ENCODE results near the gene C19orf38. TPM values are rescaled to one million over a fixed set of nuclear protein-coding genes. Genes with fewer than 3 reads are reported as not detected.

The C19orf38 gene
- total and polyA plus RNA-seq, 2 experiments from 2014 or later = 0.45 TPM; not detected in 1

DNA sequence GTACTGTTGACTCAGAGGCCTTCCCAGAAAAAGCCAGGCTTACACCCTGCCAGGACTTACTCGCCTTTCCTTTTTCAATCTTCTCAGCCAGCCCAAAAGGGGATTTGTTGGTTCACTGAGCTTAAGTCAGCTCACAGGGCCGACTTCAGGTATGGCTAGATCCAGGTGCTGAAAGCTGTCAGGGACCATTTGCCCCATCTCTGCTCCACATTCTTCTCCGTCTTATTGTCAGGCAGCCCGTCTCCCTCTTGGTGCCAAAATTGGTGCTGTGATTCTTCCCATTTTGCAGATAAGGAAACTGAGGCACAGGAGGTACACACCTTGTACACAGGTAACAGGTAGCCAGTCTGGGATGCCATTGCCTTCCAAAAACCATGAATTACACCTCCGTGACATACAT, 2.4 kb downstream of the C19orf38 start:
- Histone ChIP-seq H2AFZ (no peak overlapping the region), H3K36me3 (ENCODE audit: insufficient read depth) (no peaks in the 10 kb centered on the region), H3K27ac (ENCODE audit: low read depth) (no peak overlapping the region), H3K79me2 (replicated peaks; ENCODE audit: insufficient read depth) (no peaks in the 10 kb centered on the region), H3K9me2 (ENCODE audit: insufficient read depth) (no peaks in the 10 kb centered on the region; the same call in 1 of the 2 replicates), H3K4me3 (no peak overlapping the region), H4K20me1 (replicated peaks; ENCODE audit: insufficient read depth) (no peaks in the 10 kb centered on the region), H3K27me3 (ENCODE audit: insufficient read depth) (no peaks in the 10 kb centered on the region), H3K4me2 (no peak overlapping the region), H3F3A (replicated peaks; ENCODE audit: low read depth) (no peaks in the 10 kb centered on the region), H3K4me1 (ENCODE audit: insufficient read depth) (no peaks in the 10 kb centered on the region)
- no peak for ATAC-seq
- Mint-ChIP-seq H3K4me3 (no peak overlapping the region), H3K36me3 (ENCODE audit: low read depth) (no peaks in the 10 kb centered on the region; the same call in 2 of the 3 replicates), H3K27ac (no peak overlapping the region), H3K4me1 (no peaks in the 10 kb centered on the region), H3K9me3 (peaks cover 5% of the 10 kb centered on the region), H3K27me3 (ENCODE audit: insufficient read depth, low read depth, poor library complexity) (peaks cover 13% of the 10 kb centered on the region)
- DNase-seq (ENCODE audit: low spot score) = no peak
- TF ChIP-seq NANOG (IDR thresholded peaks at IDR 0.05; ENCODE audit: borderline replicate concordance) (no peak), ZNF331 (CRISPR knock-in tag; IDR thresholded peaks at IDR 0.05; ENCODE audit: low read depth) (no peak), POLR2AphosphoS5 (IDR thresholded peaks at IDR 0.05; ENCODE audit: low read depth) (no peak), JUNB (IDR thresholded peaks at IDR 0.05; ENCODE audit: unreplicated experiment) (no peak)
- TF ChIP-seq, protein P1, sequence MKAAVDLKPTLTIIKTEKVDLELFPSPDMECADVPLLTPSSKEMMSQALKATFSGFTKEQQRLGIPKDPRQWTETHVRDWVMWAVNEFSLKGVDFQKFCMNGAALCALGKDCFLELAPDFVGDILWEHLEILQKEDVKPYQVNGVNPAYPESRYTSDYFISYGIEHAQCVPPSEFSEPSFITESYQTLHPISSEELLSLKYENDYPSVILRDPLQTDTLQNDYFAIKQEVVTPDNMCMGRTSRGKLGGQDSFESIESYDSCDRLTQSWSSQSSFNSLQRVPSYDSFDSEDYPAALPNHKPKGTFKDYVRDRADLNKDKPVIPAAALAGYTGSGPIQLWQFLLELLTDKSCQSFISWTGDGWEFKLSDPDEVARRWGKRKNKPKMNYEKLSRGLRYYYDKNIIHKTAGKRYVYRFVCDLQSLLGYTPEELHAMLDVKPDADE (IDR thresholded peaks at IDR 0.05) = no peak
- TF ChIP-seq, protein P2, sequence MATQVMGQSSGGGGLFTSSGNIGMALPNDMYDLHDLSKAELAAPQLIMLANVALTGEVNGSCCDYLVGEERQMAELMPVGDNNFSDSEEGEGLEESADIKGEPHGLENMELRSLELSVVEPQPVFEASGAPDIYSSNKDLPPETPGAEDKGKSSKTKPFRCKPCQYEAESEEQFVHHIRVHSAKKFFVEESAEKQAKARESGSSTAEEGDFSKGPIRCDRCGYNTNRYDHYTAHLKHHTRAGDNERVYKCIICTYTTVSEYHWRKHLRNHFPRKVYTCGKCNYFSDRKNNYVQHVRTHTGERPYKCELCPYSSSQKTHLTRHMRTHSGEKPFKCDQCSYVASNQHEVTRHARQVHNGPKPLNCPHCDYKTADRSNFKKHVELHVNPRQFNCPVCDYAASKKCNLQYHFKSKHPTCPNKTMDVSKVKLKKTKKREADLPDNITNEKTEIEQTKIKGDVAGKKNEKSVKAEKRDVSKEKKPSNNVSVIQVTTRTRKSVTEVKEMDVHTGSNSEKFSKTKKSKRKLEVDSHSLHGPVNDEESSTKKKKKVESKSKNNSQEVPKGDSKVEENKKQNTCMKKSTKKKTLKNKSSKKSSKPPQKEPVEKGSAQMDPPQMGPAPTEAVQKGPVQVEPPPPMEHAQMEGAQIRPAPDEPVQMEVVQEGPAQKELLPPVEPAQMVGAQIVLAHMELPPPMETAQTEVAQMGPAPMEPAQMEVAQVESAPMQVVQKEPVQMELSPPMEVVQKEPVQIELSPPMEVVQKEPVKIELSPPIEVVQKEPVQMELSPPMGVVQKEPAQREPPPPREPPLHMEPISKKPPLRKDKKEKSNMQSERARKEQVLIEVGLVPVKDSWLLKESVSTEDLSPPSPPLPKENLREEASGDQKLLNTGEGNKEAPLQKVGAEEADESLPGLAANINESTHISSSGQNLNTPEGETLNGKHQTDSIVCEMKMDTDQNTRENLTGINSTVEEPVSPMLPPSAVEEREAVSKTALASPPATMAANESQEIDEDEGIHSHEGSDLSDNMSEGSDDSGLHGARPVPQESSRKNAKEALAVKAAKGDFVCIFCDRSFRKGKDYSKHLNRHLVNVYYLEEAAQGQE (IDR thresholded peaks at IDR 0.05; ENCODE audit: unreplicated experiment) = no peak
- TF ChIP-seq, protein P3, sequence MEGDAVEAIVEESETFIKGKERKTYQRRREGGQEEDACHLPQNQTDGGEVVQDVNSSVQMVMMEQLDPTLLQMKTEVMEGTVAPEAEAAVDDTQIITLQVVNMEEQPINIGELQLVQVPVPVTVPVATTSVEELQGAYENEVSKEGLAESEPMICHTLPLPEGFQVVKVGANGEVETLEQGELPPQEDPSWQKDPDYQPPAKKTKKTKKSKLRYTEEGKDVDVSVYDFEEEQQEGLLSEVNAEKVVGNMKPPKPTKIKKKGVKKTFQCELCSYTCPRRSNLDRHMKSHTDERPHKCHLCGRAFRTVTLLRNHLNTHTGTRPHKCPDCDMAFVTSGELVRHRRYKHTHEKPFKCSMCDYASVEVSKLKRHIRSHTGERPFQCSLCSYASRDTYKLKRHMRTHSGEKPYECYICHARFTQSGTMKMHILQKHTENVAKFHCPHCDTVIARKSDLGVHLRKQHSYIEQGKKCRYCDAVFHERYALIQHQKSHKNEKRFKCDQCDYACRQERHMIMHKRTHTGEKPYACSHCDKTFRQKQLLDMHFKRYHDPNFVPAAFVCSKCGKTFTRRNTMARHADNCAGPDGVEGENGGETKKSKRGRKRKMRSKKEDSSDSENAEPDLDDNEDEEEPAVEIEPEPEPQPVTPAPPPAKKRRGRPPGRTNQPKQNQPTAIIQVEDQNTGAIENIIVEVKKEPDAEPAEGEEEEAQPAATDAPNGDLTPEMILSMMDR (conservative IDR thresholded peaks at IDR 0.05; ENCODE audit: low read depth in 2 of 2) = no peak

DNA sequence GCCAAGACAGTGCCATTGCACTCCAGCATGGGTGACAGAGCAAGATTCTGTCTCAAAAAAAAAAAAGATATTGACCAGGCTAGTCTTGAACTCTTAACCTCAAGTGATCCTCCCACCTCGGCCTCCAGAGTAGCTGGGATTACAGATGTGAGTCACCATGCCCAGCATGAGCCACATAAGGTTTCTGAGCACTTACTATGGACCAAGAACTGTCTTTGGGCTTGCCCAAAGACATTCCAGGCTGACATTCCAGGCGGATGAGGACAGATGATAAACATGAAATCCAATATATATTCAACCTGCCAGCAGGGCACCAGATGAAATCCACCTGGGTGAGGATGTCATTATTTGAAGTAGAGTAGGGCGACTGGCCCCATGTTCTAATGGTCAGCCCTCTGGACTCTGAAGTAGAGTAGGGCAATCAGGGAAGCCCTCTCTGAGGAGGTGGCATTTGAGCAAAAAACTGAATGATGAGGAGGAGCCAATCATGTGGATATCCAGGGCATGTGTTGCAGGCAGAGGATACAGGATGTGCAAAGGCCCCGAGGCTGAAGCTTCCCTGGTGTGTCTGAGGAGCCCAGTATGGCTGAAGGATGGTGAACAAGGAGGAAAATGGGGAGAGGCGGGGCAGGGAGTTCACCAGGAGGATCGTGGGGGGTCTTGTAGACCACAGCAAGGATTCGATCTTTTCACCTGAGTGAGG, 4.0 kb downstream of the C19orf38 start:
- no peaks in the 10 kb centered on the region for H3K36me3 ChIP-seq (ENCODE audit: insufficient read depth)
- H3K9me2 ChIP-seq (ENCODE audit: insufficient read depth) = no peaks in the 10 kb centered on the region; the same call in 1 of the 2 replicates
- no peak overlapping the region for H3K4me2 ChIP-seq
- no peaks in the 10 kb centered on the region for H3K4me1 Mint-ChIP-seq
- no peak overlapping the region for H3K4me3 ChIP-seq
- H3F3A ChIP-seq (replicated peaks; ENCODE audit: low read depth) = no peaks in the 10 kb centered on the region
- H3K27me3 Mint-ChIP-seq (ENCODE audit: insufficient read depth, low read depth, poor library complexity) = peaks cover 13% of the 10 kb centered on the region
- H4K20me1 ChIP-seq (replicated peaks; ENCODE audit: insufficient read depth) = no peaks in the 10 kb centered on the region
- no peaks in the 10 kb centered on the region for H3K9me3 Mint-ChIP-seq
- ATAC-seq = no peak
- H3K36me3 Mint-ChIP-seq (ENCODE audit: low read depth) = no peaks in the 10 kb centered on the region; the same call in 2 of the 3 replicates
- no peak overlapping the region for H3K27ac ChIP-seq (ENCODE audit: low read depth)
- no peak overlapping the region for H3K27ac Mint-ChIP-seq
- no peak overlapping the region for H2AFZ ChIP-seq
- TF ChIP-seq ZNF331 (CRISPR knock-in tag; IDR thresholded peaks at IDR 0.05; ENCODE audit: low read depth) (no peak), NANOG (IDR thresholded peaks at IDR 0.05; ENCODE audit: borderline replicate concordance) (no peak), JUNB (IDR thresholded peaks at IDR 0.05; ENCODE audit: unreplicated experiment) (no peak), EZH2 (IDR thresholded peaks at IDR 0.05; ENCODE audit: low read depth, unreplicated experiment) (no peak), STAT1 (IDR thresholded peaks at IDR 0.05; ENCODE audit: unreplicated experiment) (no peak)
- DNase-seq (ENCODE audit: low spot score) = no peak
- H3K27me3 ChIP-seq (ENCODE audit: insufficient read depth) = no peaks in the 10 kb centered on the region
- H3K79me2 ChIP-seq (replicated peaks; ENCODE audit: insufficient read depth) = no peaks in the 10 kb centered on the region
- no peaks in the 10 kb centered on the region for H3K4me1 ChIP-seq (ENCODE audit: insufficient read depth)
- no peak overlapping the region for H3K4me3 Mint-ChIP-seq
